Fibroblast of peridontal ligament (primary cell): ENCODE measurements around the gene AIFM3.
"Not testable (repeated sequence)": the region's sequence is repeated elsewhere in the genome, so short reads cannot be mapped to it uniquely, and the experiment has no call there.

Experiments used
- DNase-seq: peaks from one replicate; pipeline ENCODE4 v3.0.0-alpha.2; 2010; ENCODE audit errors: extremely low read depth

Gene AIFM3

GRCh38 chr22:20959578-20960461 lies 7.2 kb upstream of the AIFM3 start:
- DNase-seq, result no peak

GRCh38 chr22:20960609-20961008 lies 6.4 kb upstream of the AIFM3 start:
- no peak for DNase-seq

- no peak for DNase-seq
Measured at GRCh38 chr22:20962491-20962945, 4.5 kb upstream of the AIFM3 start.

- DNase-seq, result no peak
Measured at GRCh38 chr22:20963201-20964052, 3.6 kb upstream of the AIFM3 start.

GRCh38 chr22:20964090-20964798 lies 2.8 kb upstream of the AIFM3 start:
- no peak for DNase-seq

- no peak for DNase-seq
Measured at GRCh38 chr22:20964799-20965103, 2.3 kb upstream of the AIFM3 start.

GRCh38 chr22:20965104-20965887 lies 1.8 kb upstream of the AIFM3 start:
- no peak for DNase-seq

- no peak for DNase-seq
Measured at GRCh38 chr22:20965888-20966855, 883 bp upstream of the AIFM3 start.

GRCh38 chr22:20967697-20968211 lies 699 bp downstream of the AIFM3 start:
- no peak for DNase-seq

GRCh38 chr22:20968281-20968977 lies 1.4 kb downstream of the AIFM3 start:
- DNase-seq, result no peak

- no peak for DNase-seq
Measured at GRCh38 chr22:20970939-20971657, 4.0 kb downstream of the AIFM3 start.

- DNase-seq, result not testable (repeated sequence)
Measured at GRCh38 chr22:20972014-20972694, 5.1 kb downstream of the AIFM3 start.

- DNase-seq, result no peak
Measured at GRCh38 chr22:20972933-20973577, 6.0 kb downstream of the AIFM3 start.

- no peak for DNase-seq
Measured at GRCh38 chr22:20973634-20974286, 6.7 kb downstream of the AIFM3 start.

GRCh38 chr22:20974336-20974955 lies 7.4 kb downstream of the AIFM3 start:
- no peak for DNase-seq

GRCh38 chr22:20975541-20976290 lies 8.7 kb downstream of the AIFM3 start:
- no peak for DNase-seq
